ENCODE results near the gene TENM4.

GRCh38 chr11:78800096-78800690, 640.6 kb downstream of the TENM4 start:
- TF ChIP-seq CTCF (IDR thresholded peaks at IDR 0.05; ENCODE audit: low read depth, low read length, poor library complexity, severe bottlenecking): no peak
- TF ChIP-seq EZH2phosphoT487 (IDR thresholded peaks at IDR 0.05; ENCODE audit: borderline replicate concordance, low read length): no peak

Measured in DOHH2 (cell line).